ENCODE results near the gene PLCB2.

PLCB2 gene

GRCh38 chr15:40300367-40300766, 7.4 kb downstream of the PLCB2 start:
- Histone ChIP-seq H3K4me1 (ENCODE audit: control insufficient read depth, low read depth, low read length) (peaks cover 10% of the 10 kb centered on the region), H3K4me2 (ENCODE audit: low read length) (no peak overlapping the region), H3K27me3 (ENCODE audit: insufficient read depth, low read length, poor library complexity) (no peaks in the 10 kb centered on the region), H2AK5ac (ENCODE audit: low read length) (no peak overlapping the region), H3K9ac (ENCODE audit: low read length) (no peak overlapping the region), H4K5ac (ENCODE audit: low read length) (no peak overlapping the region), H2BK15ac (replicated peaks; ENCODE audit: low read depth) (no peak overlapping the region), H3K23ac (ENCODE audit: low read length) (no peak overlapping the region), H3K4me3 (ENCODE audit: low read length) (no peak overlapping the region), H3K18ac (ENCODE audit: low read length) (no peak overlapping the region), H2BK5ac (ENCODE audit: low read length) (no peak overlapping the region), H3K27ac (ENCODE audit: low read depth, low read length) (no peak overlapping the region), H3K4ac (ENCODE audit: low read depth, low read length) (no peak overlapping the region), H3K36me3 (ENCODE audit: control insufficient read depth, insufficient read depth, low read length) (no peaks in the 10 kb centered on the region), H3K56ac (ENCODE audit: low read length) (no peak overlapping the region), H4K8ac (ENCODE audit: low read depth, low read length) (no peak overlapping the region), H3K79me1 (ENCODE audit: low read length) (no peaks in the 10 kb centered on the region), H3K79me2 (ENCODE audit: control insufficient read depth, insufficient read depth, low read length) (no peaks in the 10 kb centered on the region), H2BK120ac (ENCODE audit: low read depth, low read length) (no peak overlapping the region)
- no CpG with 5 or more reads among the region's 2 CpGs for WGBS (ENCODE audit: extremely low coverage, insufficient coverage, low lambda C conversion rate)
- no peak for DNase-seq

GRCh38 chr15:40298216-40298935, 9.4 kb downstream of the PLCB2 start:
- Histone ChIP-seq H3K9ac (ENCODE audit: low read length) (no peak overlapping the region), H3K79me1 (ENCODE audit: low read length) (no peaks in the 10 kb centered on the region), H2BK15ac (replicated peaks; ENCODE audit: low read depth) (no peak overlapping the region), H2AK5ac (ENCODE audit: low read length) (no peak overlapping the region), H3K27ac (ENCODE audit: low read depth, low read length) (no peak overlapping the region), H4K5ac (ENCODE audit: low read length) (no peak overlapping the region), H3K4me2 (ENCODE audit: low read length) (no peak overlapping the region), H2BK120ac (ENCODE audit: low read depth, low read length) (no peak overlapping the region), H3K4me1 (ENCODE audit: control insufficient read depth, low read depth, low read length) (peaks cover 10% of the 10 kb centered on the region), H2BK5ac (ENCODE audit: low read length) (no peak overlapping the region), H3K4me3 (ENCODE audit: low read length) (no peak overlapping the region), H3K56ac (ENCODE audit: low read length) (no peak overlapping the region), H3K23ac (ENCODE audit: low read length) (no peak overlapping the region), H3K18ac (ENCODE audit: low read length) (no peak overlapping the region), H3K36me3 (ENCODE audit: control insufficient read depth, insufficient read depth, low read length) (no peaks in the 10 kb centered on the region), H3K27me3 (ENCODE audit: insufficient read depth, low read length, poor library complexity) (no peaks in the 10 kb centered on the region), H3K4ac (ENCODE audit: low read depth, low read length) (no peak overlapping the region), H4K8ac (ENCODE audit: low read depth, low read length) (no peak overlapping the region), H3K79me2 (ENCODE audit: control insufficient read depth, insufficient read depth, low read length) (no peaks in the 10 kb centered on the region)
- WGBS (ENCODE audit: extremely low coverage, insufficient coverage, low lambda C conversion rate), result no CpG with 5 or more reads among the region's 17 CpGs
- no peak for DNase-seq

GRCh38 chr15:40297356-40297755, 10.4 kb downstream of the PLCB2 start:
- no peaks in the 10 kb centered on the region for H3K27me3 ChIP-seq (ENCODE audit: insufficient read depth, low read length, poor library complexity)
- no peak overlapping the region for H4K8ac ChIP-seq (ENCODE audit: low read depth, low read length)
- no peak overlapping the region for H3K56ac ChIP-seq (ENCODE audit: low read length)
- H2BK5ac ChIP-seq (ENCODE audit: low read length), result no peak overlapping the region
- no peak overlapping the region for H3K18ac ChIP-seq (ENCODE audit: low read length)
- no peak overlapping the region for H3K4ac ChIP-seq (ENCODE audit: low read depth, low read length)
- no peaks in the 10 kb centered on the region for H3K79me2 ChIP-seq (ENCODE audit: control insufficient read depth, insufficient read depth, low read length)
- H3K27ac ChIP-seq (ENCODE audit: low read depth, low read length), result no peak overlapping the region
- no peaks in the 10 kb centered on the region for H3K36me3 ChIP-seq (ENCODE audit: control insufficient read depth, insufficient read depth, low read length)
- H3K4me3 ChIP-seq (ENCODE audit: low read length), result no peak overlapping the region
- no peak overlapping the region for H3K4me2 ChIP-seq (ENCODE audit: low read length)
- no peaks in the 10 kb centered on the region for H3K79me1 ChIP-seq (ENCODE audit: low read length)
- DNase-seq, result no peak
- H3K9ac ChIP-seq (ENCODE audit: low read length), result no peak overlapping the region
- H2AK5ac ChIP-seq (ENCODE audit: low read length), result no peak overlapping the region
- no CpG with 5 or more reads among the region's 10 CpGs for WGBS (ENCODE audit: extremely low coverage, insufficient coverage, low lambda C conversion rate)
- H2BK120ac ChIP-seq (ENCODE audit: low read depth, low read length), result no peak overlapping the region
- no peak overlapping the region for H3K23ac ChIP-seq (ENCODE audit: low read length)
- H4K5ac ChIP-seq (ENCODE audit: low read length), result no peak overlapping the region
- no peak overlapping the region for H2BK15ac ChIP-seq (replicated peaks; ENCODE audit: low read depth)
- H3K4me1 ChIP-seq (ENCODE audit: control insufficient read depth, low read depth, low read length), result peaks cover 10% of the 10 kb centered on the region

- Histone ChIP-seq H3K4ac (ENCODE audit: low read depth, low read length) (no peak overlapping the region), H3K56ac (ENCODE audit: low read length) (no peak overlapping the region), H2BK5ac (ENCODE audit: low read length) (no peak overlapping the region), H4K5ac (ENCODE audit: low read length) (no peak overlapping the region), H3K4me2 (ENCODE audit: low read length) (no peak overlapping the region), H3K36me3 (ENCODE audit: control insufficient read depth, insufficient read depth, low read length) (no peaks in the 10 kb centered on the region), H3K4me3 (ENCODE audit: low read length) (no peak overlapping the region), H3K23ac (ENCODE audit: low read length) (no peak overlapping the region), H3K18ac (ENCODE audit: low read length) (no peak overlapping the region), H3K4me1 (ENCODE audit: control insufficient read depth, low read depth, low read length) (peaks cover 5% of the 10 kb centered on the region), H3K79me1 (ENCODE audit: low read length) (no peaks in the 10 kb centered on the region), H3K79me2 (ENCODE audit: control insufficient read depth, insufficient read depth, low read length) (no peaks in the 10 kb centered on the region), H2AK5ac (ENCODE audit: low read length) (no peak overlapping the region), H3K27ac (ENCODE audit: low read depth, low read length) (no peak overlapping the region), H2BK120ac (ENCODE audit: low read depth, low read length) (no peak overlapping the region), H3K9ac (ENCODE audit: low read length) (no peak overlapping the region), H4K8ac (ENCODE audit: low read depth, low read length) (no peak overlapping the region), H3K27me3 (ENCODE audit: insufficient read depth, low read length, poor library complexity) (peaks cover 2% of the 10 kb centered on the region), H2BK15ac (replicated peaks; ENCODE audit: low read depth) (no peak overlapping the region)
- no CpG with 5 or more reads among the region's 5 CpGs for whole genome bisulfite sequencing (ENCODE audit: extremely low coverage, insufficient coverage, low lambda C conversion rate)
- DNase-seq, result no peak
These were observed 11.0 kb downstream of the PLCB2 start for GRCh38 chr15:40296561-40297230.

- Histone ChIP-seq H2BK5ac (ENCODE audit: low read length) (no peak overlapping the region), H2BK15ac (replicated peaks; ENCODE audit: low read depth) (no peak overlapping the region), H3K18ac (ENCODE audit: low read length) (no peak overlapping the region), H3K56ac (ENCODE audit: low read length) (no peak overlapping the region), H3K4me1 (ENCODE audit: control insufficient read depth, low read depth, low read length) (peaks cover 5% of the 10 kb centered on the region), H3K79me1 (ENCODE audit: low read length) (no peaks in the 10 kb centered on the region), H2AK5ac (ENCODE audit: low read length) (no peak overlapping the region), H3K27ac (ENCODE audit: low read depth, low read length) (no peak overlapping the region), H3K23ac (ENCODE audit: low read length) (no peak overlapping the region), H3K36me3 (ENCODE audit: control insufficient read depth, insufficient read depth, low read length) (no peaks in the 10 kb centered on the region), H3K4me3 (ENCODE audit: low read length) (no peak overlapping the region), H4K8ac (ENCODE audit: low read depth, low read length) (no peak overlapping the region), H3K27me3 (ENCODE audit: insufficient read depth, low read length, poor library complexity) (peaks cover 2% of the 10 kb centered on the region), H3K79me2 (ENCODE audit: control insufficient read depth, insufficient read depth, low read length) (no peaks in the 10 kb centered on the region), H4K5ac (ENCODE audit: low read length) (no peak overlapping the region), H2BK120ac (ENCODE audit: low read depth, low read length) (no peak overlapping the region), H3K4ac (ENCODE audit: low read depth, low read length) (no peak overlapping the region), H3K4me2 (ENCODE audit: low read length) (no peak overlapping the region), H3K9ac (ENCODE audit: low read length) (no peak overlapping the region)
- no CpG with 5 or more reads among the region's 12 CpGs for WGBS (ENCODE audit: extremely low coverage, insufficient coverage, low lambda C conversion rate)
- DNase-seq, result no peak
These were observed 11.7 kb downstream of the PLCB2 start for GRCh38 chr15:40295877-40296560.
